Fibroblast of peridontal ligament (primary cell): ENCODE measurements around the gene RNF31.

Experiments used
- DNase-seq: peaks from one replicate; pipeline ENCODE4 v3.0.0-alpha.2; 2010; ENCODE audit errors: extremely low read depth

RNF31 gene

DNA sequence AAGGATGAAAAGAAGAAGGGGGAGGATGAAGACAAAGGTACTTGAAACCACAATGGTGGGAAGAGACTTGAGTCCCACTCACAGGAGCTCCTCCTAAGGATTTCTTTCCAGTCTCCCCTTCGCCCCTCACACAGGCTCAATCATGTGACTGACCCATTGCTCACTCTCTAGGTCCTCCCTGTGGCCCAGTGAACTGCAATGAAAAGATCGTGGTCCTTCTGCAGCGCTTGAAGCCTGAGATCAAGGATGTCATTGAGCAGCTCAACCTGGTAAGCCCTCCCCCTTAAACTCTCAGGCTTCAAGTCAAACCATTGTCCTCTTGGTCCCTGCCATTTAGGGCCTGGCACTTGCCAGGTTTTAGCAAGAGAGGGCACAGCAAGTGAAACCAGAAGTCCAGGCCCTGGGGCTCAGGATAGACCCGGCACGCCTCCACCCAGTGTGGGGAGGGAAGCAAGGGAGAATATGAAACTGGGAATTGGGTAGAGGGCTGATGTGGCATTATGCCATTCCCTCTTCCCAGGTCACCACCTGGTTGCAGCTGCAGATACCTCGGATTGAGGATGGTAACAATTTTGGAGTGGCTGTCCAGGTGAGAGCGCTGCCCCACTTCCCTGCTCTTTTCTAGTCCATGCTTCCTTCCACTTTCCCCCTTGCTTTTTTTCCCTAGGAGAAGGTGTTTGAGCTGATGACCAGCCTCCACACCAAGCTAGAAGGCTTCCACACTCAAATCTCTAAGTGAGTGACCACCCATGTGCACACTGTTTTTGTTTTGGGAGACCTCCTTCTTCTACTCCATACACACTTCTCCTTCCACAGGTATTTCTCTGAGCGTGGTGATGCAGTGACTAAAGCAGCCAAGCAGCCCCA, 9.5 kb upstream of the RNF31 start:
- no peak for DNase-seq

DNA sequence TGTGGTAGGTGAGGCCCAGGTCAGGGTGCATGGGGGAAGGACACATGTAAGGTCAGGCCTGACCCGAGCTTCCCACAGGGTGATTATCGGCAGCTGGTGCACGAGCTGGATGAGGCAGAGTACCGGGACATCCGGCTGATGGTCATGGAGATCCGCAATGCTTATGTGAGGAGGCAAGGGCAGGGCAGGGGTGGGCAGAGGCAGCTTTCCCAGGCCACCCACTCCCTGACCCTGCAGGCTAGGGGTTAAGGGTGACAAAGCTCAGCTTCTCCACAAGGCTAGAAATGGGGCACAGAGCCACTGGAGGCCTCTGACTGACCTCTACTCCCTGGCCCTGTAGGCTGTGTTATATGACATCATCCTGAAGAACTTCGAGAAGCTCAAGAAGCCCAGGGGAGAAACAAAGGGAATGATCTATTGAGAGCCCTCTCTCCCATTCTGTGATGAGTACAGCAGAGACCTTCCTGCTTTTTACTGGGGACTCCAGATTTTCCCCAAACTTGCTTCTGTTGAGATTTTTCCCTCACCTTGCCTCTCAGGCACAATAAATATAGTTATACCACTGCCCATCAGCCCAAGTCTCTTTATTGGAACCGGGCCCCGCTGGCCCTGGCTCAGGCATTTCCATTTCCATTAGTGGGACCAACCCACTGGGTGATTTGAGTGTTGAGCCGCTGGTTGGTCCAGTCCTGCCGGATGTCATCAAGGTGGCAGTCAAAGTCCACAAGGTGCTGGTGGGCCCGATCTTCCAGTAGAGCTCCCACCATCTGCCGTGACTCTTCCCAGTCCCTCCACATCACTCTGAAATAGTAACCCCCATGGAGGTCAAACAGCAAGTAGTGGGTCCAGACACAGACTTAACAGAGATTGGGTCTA, 8.7 kb upstream of the RNF31 start:
- no peak for DNase-seq

DNA sequence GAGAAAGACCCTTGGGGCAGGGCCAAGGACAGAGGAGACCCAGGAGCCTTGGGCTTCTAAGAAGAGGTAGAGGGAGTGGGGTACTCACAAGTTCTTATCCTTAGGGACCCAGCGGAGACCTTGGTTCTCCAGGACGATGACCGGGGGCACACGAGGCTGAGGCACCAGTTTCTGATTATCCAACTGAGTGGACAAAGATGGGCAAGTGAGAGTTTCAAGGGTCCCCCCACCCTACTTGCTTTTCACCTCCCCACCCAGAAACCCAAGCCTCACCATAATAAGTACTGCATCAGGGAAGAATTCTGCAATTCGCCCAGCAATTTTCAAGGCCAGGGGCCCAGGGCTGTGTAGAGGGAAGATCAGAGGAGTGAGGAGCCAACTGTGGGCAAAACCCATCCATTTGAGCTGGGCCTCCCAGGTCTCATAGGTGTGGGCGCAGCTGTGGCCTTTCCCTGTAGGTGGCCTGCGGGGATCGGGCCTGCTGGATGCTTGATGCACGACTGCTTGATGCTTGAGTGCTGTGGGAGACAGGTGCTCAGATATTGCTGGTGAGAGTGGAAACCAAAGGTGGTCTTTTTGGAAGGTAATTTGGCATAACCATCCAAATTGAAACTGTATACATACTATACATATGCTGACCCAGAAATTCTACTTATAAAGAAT, 7.9 kb upstream of the RNF31 start:
- no peak for DNase-seq

DNA sequence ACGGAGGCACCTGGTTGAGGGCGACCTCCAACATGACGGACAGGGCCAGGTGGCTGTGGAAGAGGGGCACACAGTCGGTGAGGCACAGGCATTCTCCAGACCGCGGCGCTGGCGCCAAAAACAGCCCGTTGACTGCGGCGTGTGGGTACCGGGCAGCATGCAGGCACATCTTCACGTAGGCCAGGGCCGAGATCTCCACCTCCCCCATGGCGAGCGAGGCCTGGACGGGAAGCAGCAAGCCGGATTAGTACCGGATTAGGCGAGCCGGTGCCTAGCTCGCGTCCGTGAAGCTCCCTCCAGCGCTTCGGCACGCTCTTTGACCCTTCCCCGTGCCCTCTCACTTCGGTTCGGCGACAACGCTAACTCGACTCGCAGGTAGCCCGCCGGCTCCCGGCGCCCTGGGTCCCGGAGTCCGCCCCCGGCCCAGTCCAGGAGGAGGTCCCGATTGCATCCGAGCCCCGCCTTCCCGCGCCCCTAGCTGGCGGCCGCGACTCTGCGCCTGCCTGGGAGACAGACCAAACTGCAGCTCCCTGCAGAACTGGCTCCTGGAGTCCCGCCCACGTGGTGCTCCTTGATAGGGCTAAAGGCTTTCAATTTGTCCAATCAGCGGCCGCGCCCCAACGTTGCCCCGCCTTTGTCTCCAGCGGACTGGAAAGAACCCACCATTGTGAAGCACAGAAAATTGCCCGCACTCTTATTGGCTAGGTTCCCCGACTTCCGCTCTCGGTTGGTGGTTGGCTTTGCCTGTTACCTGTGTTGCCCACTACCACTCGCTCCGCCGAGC, 6.0 kb upstream of the RNF31 start, which contains the start of gene EMC9:
EMC9 (minus strand) TSS at position 495 of the 784 bp plus-strand sequence; CDS start at position 208, 287 bp downstream.
- DNase-seq: peak; percentile 98

DNA sequence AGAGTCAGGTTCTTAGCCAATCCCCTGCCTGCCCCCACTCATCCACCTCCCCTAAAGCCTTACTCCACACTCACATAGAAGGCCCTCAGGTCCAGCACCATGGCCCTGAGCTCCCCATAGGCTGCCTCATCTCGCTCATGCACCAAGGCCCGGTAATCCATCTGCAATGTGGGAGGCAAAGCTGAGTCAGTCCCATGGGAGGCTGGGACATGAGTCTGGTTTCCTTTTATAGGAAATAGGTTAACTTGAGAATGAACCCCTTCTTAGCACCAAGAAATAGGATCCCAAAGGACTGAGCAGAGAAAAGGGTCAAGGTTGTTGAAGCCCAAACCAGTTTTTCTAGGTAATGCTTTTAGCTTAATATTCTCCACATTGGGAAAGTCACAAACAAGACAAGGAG, 3.8 kb upstream of the RNF31 start:
- peak; percentile 45 for DNase-seq

DNA sequence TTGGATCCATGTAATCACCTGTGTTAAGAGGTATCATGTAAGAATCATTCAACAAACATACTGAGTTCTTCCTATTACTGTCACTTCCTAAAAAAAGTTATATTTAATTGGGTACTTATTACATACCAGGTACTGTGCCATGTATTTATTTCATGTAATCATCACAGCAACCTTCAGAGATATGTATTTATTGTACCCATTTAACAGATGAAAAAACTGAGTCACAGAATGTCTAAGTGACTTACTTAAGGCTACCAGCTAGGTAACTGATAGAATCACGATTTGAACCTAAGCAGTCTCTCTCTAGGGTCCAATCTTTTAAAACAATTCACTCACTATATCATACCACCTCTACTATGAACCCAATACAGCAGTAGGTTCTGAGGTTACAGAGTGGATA, 2.8 kb upstream of the RNF31 start:
- DNase-seq: no peak

DNA sequence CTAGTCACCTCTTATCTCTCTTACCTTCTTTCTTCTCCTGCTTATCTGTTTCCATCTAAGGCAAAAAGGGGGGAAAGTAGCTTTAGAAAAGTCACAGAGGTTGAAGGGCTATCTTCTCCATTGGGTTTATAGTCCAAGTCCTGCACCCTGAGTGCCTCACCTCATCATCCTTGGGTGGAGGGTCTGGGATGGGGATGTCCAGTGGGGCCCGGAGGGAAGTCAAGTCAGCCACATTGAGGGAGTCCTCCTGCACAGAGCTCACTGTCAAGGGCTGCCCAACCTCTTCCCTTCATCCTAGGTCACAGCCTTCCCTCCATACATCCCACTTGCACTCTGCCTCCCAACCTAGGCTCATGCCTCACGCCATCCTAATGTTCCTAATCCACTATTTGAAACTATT, 2.1 kb upstream of the RNF31 start:
- DNase-seq: no peak

DNA sequence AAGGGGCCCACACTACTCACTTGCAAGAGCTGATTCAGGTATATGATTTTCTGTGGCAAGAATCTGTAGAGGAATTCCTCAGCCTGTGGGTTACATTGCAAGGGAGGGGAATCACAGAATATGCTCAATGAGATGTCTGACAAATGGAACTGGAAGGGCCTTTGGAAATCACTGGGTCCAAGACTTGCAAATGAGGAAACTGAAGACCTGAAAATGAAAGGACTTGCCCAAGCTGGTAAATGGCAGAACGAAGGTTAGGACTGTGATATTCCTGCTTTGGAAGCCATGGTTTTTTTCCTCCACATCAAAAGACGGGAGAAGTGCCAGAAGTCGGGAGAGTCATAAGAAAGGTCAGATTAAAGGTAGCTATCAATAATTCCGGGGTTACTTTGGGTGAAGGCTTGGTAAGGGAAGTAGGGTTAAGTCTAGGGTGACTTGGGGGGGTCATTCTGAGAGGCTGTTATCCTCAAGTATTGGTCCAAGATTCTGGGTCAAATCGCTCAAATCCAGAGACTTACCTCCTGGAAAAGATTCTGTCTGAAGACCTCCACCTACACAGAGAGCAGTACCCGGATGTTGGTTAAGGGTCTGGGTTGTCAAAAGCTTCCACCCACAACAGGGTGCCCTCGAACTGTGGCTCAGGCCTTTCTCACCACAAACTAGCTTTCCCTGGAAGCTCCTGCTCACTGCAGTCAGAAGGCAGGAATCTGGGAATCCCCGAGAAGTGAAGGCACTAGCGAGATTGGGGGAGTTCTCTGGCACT, 1.4 kb upstream of the RNF31 start:
- peak; percentile 10 for DNase-seq

DNA sequence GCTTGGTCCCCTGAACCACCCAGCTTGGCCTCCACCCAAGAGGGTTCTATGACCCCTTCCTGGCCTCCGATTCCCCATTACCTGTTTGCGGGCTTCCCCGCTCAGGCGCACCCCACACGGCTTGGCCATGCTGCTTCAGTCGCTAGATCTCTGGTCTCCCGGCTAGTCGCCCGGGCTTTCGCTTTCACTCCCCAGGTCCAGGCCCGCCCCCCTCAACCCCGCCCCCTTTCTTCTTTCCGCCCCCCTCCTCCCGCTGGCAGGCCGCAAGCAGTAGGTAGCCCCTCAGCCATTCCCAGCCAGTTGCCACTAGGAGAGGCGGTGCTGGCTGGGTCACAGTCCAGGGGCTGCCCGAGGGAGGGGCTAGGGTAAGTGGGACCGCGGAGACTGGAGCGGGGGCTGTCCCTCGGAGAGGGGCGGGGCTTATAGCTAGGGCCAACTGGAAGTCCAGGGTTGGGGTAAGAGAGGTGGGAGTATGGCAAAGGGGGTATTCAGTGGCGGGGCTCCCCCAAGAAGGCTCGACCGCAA, 783 bp upstream of the RNF31 start, which contains the start of gene PSME2:
PSME2 (minus strand) TSS at position 158 of the 525 bp plus-strand sequence; CDS start at position 129, 29 bp downstream.
- peak; percentile 89 for DNase-seq

DNA sequence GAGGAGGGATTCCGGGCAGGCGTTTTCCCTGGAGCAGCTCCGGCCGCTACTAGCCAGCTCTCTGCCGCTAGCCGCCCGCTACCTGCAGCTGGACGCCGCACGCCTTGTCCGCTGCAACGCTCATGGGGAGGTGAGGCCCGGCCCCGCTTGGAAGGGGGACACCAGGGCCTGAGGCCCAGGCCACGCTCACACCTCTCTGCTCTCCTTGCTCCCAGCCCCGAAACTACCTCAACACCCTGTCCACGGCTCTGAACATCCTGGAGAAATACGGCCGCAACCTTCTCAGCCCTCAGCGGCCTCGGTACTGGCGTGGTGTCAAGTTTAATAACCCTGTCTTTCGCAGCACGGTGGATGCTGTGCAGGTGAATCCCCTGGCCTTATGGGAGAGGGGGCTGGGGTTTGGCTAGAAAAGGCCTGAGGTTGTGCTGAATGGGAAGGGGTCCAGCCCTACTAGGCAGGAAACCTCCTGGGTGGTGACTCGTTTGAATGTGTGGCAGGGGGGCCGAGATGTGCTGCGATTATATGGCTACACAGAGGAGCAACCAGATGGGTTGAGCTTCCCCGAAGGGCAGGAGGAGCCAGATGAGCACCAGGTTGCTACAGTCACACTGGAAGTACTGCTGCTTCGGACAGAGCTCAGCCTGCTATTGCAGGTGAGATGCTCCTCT, 597 bp downstream of the RNF31 start:
- no peak for DNase-seq

DNA sequence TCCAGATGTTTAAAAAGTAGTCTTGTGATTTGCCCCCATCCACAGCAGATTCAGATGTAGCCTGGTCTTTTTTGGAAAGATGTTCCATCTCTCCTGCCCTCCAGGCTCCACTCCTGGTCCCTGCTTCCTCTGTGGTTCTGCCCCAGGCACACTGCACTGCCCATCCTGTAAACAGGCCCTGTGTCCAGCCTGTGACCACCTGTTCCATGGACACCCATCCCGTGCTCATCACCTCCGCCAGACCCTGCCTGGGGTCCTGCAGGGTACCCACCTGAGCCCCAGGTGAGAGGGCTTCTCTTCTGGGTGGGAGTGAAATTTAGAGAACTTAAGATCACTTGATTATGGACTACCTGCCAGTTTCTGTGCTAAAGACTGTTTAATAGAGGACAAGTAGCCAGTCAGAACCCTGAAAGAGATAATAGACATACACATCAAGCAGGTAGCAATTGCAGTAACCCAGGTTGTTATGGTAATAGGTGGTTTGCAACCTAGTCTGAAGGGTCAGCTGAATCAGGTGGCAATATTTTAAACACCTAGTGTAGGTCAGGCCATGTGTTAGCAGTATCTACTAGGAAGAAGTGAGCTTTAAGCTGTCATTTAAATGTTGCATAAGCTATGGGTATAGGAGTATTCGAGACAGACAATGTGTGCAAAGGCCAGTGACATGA, 2.1 kb downstream of the RNF31 start:
- no peak for DNase-seq

DNA sequence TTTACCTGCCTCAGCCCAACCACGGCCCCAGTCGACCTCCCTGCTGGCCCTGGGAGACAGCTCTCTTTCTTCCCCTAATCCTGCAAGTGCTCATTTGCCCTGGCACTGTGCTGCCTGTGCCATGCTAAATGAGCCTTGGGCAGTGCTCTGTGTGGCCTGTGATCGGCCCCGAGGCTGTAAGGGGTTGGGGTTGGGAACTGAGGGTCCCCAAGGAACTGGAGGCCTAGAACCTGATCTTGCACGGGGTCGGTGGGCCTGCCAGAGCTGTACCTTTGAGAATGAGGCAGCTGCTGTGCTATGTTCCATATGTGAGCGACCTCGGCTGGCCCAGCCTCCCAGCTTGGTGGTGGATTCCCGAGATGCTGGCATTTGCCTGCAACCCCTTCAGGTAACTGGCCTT, 2.8 kb downstream of the RNF31 start:
- DNase-seq: no peak

DNA sequence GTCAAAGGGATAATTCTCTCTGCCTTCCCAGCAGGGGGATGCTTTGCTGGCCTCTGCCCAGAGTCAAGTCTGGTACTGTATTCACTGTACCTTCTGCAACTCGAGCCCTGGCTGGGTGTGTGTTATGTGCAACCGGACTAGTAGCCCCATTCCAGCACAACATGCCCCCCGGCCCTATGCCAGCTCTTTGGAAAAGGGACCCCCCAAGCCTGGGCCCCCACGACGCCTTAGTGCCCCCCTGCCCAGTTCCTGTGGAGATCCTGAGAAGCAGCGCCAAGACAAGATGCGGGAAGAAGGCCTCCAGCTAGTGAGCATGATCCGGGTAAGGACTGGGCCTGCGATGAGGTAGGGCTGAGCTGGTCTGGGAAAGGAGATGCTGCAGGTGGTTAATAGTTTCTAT, 3.3 kb downstream of the RNF31 start:
- DNase-seq: no peak

DNA sequence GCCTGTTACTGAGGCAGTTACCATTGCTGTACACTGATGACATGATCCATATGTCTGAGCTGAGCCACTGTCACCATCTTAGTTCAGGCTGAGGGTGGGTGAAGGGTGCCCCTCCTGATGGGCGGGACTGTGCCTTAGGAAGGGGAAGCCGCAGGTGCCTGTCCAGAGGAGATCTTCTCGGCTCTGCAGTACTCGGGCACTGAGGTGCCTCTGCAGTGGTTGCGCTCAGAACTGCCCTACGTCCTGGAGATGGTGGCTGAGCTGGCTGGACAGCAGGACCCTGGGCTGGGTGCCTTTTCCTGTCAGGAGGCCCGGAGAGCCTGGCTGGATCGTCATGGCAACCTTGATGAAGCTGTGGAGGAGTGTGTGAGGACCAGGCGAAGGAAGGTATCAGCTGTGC, 3.7 kb downstream of the RNF31 start:
- no peak for DNase-seq

DNA sequence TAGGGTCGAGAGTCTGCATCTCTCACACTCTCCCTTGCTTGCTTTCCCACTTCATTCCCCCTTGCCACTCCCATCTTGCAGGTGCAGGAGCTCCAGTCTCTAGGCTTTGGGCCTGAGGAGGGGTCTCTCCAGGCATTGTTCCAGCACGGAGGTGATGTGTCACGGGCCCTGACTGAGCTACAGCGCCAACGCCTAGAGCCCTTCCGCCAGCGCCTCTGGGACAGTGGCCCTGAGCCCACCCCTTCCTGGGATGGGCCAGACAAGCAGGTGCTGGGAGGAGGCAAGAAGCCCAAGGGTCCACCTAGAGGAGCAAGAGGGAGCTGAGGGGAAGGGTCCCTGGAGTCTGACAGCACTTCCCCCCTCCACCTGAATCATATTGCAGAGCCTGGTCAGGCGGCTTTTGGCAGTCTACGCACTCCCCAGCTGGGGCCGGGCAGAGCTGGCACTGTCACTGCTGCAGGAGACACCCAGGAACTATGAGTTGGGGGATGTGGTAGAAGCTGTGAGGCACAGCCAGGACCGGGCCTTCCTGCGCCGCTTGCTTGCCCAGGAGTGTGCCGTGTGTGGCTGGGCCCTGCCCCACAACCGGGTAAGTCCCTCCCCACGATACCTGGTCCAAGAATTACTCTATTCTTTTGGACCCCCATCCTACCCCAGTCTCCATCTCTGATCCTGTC, 4.2 kb downstream of the RNF31 start:
- DNase-seq: no peak

DNA sequence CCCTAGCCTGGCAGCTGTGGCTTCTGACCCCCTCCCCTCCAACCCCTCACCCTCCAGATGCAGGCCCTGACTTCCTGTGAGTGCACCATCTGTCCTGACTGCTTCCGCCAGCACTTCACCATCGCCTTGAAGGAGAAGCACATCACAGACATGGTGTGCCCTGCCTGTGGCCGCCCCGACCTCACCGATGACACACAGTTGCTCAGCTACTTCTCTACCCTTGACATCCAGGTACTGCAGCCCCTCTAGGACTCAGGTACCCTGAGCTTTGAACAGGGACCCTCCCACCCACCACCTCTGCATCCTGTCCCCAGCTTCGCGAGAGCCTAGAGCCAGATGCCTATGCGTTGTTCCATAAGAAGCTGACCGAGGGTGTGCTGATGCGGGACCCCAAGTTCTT, 7.8 kb downstream of the RNF31 start:
- DNase-seq: no peak

DNA sequence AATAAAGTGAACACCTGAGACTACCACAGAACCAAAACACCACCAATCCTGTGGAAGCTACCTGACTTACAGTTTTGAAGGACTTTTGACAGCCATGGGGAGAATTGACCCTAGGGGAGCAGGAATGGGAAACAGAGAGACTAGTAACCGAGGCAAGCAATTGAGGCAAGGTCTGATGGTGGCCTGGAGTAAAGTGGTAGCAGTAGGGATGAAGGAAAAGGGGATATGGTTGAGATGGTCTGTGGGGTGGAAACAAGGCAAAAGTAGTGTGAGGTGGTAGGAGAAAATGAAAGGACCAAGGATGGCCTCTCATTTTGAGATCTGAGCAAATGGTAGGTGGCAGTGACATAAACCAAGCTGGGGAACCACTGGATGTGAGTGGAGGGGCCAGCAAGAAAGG, 9.5 kb downstream of the RNF31 start:
- no peak for DNase-seq

DNA sequence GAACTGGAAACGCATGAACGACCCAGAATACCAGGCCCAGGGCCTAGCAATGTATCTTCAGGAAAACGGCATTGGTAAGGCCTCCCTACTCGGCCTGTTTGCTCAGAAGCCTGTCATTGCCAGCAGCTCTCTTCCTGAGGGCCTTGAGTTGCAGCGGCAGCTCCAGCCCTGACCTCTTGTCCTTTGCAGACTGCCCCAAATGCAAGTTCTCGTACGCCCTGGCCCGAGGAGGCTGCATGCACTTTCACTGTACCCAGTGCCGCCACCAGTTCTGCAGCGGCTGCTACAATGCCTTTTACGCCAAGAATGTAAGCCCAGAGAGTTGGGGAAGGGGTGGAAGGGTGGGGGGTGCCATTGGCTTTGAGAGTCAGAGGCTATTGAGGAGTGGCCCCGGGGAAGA, 10.0 kb downstream of the RNF31 start:
- no peak for DNase-seq
